Breast epithelium (tissue), 3 donors: ENCODE measurements around the gene UACA.

Source experiments
- POLR2A ChIP-seq: fragments of 450-650 bp; IDR thresholded peaks from one replicate; pipeline ENCODE4 v1.6.1; 2016; ENCODE audit warnings: antibody characterized with exemption, mild to moderate bottlenecking, moderate library complexity
- TF ChIP-seq, protein P1 (sequence below), 3 donors: fragments of 450-650 bp; IDR thresholded peaks; one replicate each; pipeline ENCODE4 v1.5.1; 2016 to 2017; ENCODE audit warnings: antibody characterized with exemption in 3 of 3, mild to moderate bottlenecking in 3 of 3, moderate library complexity in 3 of 3

GRCh38 chr15:70748281-70748747 is 15.0 kb downstream of the UACA start:
- no peak for TF ChIP-seq POLR2A
- TF ChIP-seq, protein P1, sequence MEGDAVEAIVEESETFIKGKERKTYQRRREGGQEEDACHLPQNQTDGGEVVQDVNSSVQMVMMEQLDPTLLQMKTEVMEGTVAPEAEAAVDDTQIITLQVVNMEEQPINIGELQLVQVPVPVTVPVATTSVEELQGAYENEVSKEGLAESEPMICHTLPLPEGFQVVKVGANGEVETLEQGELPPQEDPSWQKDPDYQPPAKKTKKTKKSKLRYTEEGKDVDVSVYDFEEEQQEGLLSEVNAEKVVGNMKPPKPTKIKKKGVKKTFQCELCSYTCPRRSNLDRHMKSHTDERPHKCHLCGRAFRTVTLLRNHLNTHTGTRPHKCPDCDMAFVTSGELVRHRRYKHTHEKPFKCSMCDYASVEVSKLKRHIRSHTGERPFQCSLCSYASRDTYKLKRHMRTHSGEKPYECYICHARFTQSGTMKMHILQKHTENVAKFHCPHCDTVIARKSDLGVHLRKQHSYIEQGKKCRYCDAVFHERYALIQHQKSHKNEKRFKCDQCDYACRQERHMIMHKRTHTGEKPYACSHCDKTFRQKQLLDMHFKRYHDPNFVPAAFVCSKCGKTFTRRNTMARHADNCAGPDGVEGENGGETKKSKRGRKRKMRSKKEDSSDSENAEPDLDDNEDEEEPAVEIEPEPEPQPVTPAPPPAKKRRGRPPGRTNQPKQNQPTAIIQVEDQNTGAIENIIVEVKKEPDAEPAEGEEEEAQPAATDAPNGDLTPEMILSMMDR (IDR thresholded peaks at IDR 0.05): no peak
